Measurements from ENCODE around the gene HACD2.
A peak's percentile ranks its signal among the peaks of the same experiment; 100 is the strongest.

Gene HACD2

GRCh38 chr3:123449102-123449996 is 135.5 kb downstream of the HACD2 start:
- H3K4me3 ChIP-seq (ENCODE audit: low read depth, low read length) = peak overlapping the region; percentile 43

DNA sequence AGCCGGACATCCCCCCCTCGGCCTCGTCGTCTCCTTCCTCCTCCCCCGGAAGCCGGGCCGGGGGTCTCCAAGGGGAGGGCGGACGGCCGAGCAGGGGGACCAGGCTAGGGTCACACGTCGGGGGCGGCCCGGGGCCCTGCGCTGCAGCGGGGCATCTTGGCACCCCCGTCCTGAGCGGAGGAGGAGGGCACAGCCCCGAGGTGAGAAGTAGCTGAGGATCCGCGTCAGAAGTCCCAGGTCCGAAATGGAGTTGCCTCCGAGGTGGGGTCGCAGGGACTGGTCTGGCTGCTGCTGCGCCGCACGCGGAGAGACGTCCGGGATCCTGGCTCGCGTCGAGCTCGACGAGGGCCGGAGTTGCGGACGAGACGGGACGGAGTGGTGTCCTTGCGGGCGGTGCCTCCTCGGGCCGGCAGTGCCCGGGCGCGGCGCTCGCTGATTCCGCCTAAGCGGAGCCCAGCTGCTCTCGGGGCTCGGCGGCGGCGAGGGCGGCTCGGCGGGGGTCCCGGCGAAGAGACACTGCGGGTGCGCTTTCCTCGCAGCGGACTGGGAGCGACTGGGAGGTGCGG is 136.2 kb downstream of the HACD2 start, which contains the start of gene ADCY5:
TSS of gene ADCY5 (minus strand) at position 555 of the 566 bp plus-strand sequence. CDS start at position 10, 545 bp downstream.
- H3K4me3 ChIP-seq (ENCODE audit: low read depth, low read length) = peak within 1 kb of the TSS; percentile 43

DNA sequence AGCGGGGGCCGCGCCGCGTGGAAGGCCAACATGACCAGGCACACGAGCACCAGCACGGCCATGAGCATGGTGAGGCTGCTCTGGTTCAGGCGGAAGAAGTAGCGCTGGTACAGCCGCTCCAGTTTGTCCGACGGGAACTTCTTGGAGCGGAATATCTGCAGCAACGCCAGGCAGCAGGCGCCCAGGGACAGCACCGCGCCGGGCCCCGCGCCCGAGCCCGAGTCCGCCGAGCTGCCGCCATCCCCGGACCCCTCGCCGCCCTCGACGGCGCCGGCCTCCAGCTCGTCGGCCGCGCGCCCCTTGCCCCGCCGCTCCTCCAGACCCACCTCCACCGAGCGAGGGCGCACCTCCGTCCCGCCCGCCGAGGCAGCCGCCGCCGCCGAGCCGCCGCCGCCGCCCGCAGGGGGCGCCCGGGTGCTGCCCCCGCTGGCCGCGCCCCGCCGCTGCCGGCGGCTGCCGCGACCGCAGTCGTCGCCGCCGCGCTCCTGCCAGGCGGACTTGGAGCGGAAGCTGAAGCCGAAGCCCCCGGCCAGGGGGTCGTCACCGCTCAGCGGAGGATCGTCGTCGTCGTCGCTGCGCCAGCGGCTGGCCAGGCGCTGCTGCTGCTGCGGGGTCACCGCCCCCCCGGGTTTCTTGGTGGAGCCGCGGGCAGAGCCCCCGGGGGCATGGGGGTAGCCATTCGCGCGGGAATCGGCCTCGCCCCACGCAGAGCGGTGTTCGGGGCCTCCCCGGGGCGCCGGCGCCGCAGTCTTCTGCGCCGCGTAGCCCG is 136.9 kb downstream of the HACD2 start:
- peak overlapping the region; percentile 27 for H3K4me3 ChIP-seq (ENCODE audit: low read depth, low read length)

DNA sequence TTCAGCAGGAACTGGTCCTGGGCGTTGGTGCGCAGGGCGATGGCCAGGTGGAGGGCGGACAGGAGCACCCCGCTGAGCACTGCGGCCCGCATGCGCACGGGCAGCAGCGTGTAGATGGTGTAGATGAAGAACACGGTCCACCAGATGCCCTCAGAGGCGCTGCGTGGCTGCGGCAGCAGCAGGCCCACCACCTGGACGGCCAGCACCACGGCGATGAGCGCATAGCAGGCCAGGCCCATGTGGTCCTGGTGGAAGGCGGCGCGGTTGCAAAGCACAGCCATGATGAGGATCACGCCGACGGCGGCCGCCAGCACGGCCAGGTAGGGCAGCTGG is 137.5 kb downstream of the HACD2 start:
- no peak overlapping the region for H3K4me3 ChIP-seq (ENCODE audit: low read depth, low read length)

DNA sequence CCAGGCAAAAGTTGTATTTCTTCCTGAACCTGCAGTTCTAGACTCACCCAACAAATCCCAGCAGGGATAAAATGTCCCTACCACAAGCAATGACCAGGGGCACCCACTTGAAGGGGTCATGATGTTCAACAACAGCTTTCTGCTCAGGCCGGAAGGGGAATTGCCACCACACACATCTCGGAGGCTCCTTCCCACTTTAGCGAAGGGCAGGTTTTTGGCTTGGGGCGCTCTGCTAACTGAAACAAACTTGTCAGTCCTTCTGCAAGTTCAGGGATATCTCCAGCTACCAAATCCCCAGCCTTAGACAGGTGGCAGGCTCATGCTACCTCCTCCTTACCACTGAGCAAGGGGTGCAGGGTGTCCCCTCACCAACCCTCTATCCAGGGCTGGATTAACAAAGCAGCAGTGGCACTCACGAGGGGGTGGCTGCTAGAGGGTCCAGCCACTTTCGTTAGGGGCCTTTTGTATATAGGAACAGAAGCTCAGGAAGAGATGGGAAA is 138.2 kb downstream of the HACD2 start:
- no peak overlapping the region for H3K4me3 ChIP-seq (ENCODE audit: low read depth, low read length)

- H3K4me3 ChIP-seq (ENCODE audit: low read depth, low read length) = no peak overlapping the region
Measured at GRCh38 chr3:123446210-123446609, 138.6 kb downstream of the HACD2 start.

DNA sequence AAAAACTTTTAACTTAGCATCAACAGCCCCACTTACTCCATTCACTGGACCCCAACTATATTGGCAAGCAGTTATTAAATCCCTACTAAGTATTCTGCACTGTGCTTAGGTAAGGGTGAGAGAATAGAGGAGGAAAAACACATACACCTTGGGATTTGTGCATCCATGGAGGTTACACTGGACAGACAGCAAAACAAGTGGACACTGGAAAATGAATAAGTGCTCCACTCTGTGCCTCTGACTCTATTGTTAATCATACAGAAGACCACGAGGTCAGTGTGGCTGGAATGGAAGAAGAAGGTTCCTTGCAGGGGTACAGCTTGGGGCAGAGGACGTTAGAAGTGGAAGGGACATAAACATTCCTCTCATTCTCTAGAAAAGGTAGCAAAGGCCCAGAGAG is 139.2 kb downstream of the HACD2 start:
- no peak overlapping the region for H3K4me3 ChIP-seq (ENCODE audit: low read depth, low read length)

- H3K4me3 ChIP-seq (ENCODE audit: low read depth, low read length) = no peak overlapping the region
Measured at GRCh38 chr3:123444744-123445143, 140.1 kb downstream of the HACD2 start.

DNA sequence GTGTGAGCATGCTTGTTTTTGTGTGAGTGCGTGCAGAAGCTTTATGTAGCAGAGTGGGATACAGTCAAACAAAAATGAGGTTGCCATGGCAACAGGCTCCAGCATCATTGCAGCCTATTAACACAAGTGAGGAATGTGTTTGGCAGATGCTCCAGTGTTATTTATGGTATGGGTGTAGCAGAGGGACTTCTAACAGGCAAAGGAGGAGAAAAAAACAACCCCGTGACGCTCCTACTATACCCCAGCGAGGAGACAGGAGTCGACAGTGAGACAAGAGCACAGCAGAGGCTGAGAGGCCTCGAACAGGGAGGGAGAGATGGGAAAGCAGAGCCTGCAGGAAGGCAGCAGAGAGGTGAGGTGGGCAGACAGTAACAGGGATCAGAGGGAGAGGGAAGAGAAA is 140.8 kb downstream of the HACD2 start:
- no peak overlapping the region for H3K4me3 ChIP-seq (ENCODE audit: low read depth, low read length)

GRCh38 chr3:123442908-123443307 is 141.9 kb downstream of the HACD2 start:
- H3K4me3 ChIP-seq (ENCODE audit: low read depth, low read length) = no peak overlapping the region

- H3K4me3 ChIP-seq (ENCODE audit: low read depth, low read length) = no peak overlapping the region
Measured at GRCh38 chr3:123442125-123442524, 142.7 kb downstream of the HACD2 start.

Data from iPS-11a (cell line).